Measurements from ENCODE around the gene CHTF8.

The CHTF8 gene

DNA sequence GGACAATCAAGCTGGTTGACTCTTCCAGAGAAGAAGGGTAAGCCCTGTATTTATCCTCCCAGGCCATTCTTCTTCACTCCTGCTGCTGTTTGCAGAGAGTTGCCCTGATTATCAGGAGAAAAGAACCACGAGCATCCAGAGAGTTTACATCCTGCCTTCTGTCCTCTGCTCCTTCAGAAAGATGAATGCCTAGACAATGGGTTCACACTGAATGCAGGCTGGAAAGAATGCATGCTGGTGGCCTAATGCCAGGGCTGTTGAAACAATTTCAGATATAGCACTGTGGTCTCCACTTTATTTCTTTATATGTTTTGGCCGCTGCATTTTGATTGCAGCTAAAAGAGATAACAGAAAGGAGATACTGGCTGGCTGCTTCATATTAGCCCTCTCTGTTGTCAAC is 48.1 kb downstream of the CHTF8 start:
- DNase-seq = peak; percentile 79

DNA sequence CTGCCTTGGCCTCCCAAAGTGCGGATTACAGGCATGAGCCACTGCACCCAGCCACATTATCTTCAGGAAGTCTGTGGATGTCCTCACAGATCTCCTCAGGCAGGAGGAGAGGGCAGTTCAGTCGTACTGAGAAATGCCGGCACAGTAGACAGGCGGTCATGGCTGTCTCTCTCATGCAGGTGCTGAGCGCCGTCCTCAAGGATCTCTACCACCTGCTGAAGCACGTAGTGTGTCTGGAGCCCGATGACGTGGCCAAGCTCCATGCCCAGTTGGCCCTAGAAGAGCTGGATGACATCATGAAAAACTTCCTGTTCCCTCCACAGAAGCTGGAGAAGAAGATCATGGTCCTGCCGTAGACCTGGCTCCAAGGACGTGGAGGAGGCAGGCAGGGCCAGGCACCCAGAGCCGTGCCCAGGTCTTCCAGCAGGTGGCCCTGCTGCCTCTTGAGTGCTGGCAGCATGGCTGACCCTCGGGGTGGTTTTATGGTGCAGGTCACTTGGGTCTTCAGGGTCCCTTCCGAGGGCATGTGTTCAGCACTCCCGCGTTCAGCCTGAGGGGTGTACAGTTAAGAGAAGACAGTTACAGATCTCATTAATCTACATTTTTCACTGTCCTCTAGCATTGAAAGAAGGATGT is 49.0 kb downstream of the CHTF8 start:
- DNase-seq = no peak

GRCh38 chr16:69079697-69080096 is 52.7 kb downstream of the CHTF8 start:
- DNase-seq = no peak

DNA sequence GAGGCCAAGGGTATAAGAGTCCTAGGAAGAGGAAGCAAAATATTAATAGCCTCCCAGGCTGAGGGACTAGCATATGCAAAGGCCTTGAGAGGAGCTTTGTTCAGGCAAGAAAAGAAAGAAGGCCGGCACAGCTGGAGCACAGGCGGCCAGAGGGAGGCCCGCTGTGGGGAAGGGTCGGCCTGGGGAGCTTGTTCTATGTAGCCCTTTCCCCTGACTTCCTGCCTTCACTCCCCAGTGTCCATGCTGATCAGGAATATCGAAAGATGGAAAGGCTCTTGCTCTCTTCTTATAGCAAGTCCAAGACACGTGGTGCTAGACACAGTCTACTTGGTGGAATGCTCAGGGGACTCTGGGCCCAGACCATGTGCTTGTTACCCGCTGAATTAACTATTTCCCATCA is 54.3 kb downstream of the CHTF8 start:
- DNase-seq = no peak

DNA sequence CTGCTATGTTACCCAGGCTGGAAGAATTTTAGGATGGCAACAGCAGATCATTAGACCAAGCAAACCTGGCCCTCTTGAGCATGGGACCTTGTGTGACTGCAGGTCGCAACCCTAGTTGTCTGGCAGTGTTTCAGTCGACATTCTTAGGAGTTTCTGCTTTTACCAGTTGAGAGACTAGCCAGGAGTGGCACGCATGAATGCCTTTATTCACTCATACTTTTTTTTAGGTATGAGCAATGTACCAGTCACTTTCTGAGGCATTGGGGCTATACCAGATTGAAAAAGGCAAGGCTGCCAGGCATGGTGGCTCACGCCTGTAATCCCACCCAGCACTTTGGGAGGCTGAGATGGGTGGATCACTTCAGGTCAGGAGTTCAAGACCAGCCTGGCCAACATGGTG is 55.1 kb downstream of the CHTF8 start:
- DNase-seq = peak; percentile 61

- peak; percentile 93 for DNase-seq
Measured at GRCh38 chr16:69073181-69073702, 59.1 kb downstream of the CHTF8 start.

- no peak for DNase-seq
Measured at GRCh38 chr16:69072640-69072974, 59.8 kb downstream of the CHTF8 start.

GRCh38 chr16:69071036-69071435 is 61.4 kb downstream of the CHTF8 start:
- DNase-seq = no peak

GRCh38 chr16:69069504-69069903 is 62.9 kb downstream of the CHTF8 start:
- DNase-seq = no peak
